GM19372 (cell line): ENCODE data around the gene MOV10L1.
A peak's percentile ranks its signal among the peaks of the same experiment; 100 is the strongest.
"Not testable (repeated sequence)": the region's sequence is repeated elsewhere in the genome, so short reads cannot be mapped to it uniquely, and the experiment has no call there.

Experiments
- ATAC-seq: cut with Tn5 transposase; IDR thresholded peaks from one replicate; pipeline ENCODE4 v1.9.1; 2021; ENCODE audit warnings: mild to moderate bottlenecking, low read depth, moderate library complexity; ENCODE audit not compliant: unreplicated experiment

The MOV10L1 gene

GRCh38 chr22:50199829-50200460 lies 110.1 kb downstream of the MOV10L1 start:
- no peak for ATAC-seq

- ATAC-seq = peak; percentile 78
Observed at GRCh38 chr22:50200461-50201190, 110.8 kb downstream of the MOV10L1 start, which contains the start of gene SELENOO. Gene SELENOO (plus strand): TSS chr22:50201011. CDS start chr22:50201037, 26 bp downstream.

- peak; percentile 30 for ATAC-seq
Observed at GRCh38 chr22:50201191-50202129, 111.7 kb downstream of the MOV10L1 start.

- ATAC-seq = no peak
Observed at GRCh38 chr22:50202130-50202666, 112.4 kb downstream of the MOV10L1 start.

GRCh38 chr22:50203288-50203687 lies 113.5 kb downstream of the MOV10L1 start:
- ATAC-seq = no peak

- ATAC-seq = no peak
Observed at GRCh38 chr22:50204571-50204970, 114.8 kb downstream of the MOV10L1 start.

DNA sequence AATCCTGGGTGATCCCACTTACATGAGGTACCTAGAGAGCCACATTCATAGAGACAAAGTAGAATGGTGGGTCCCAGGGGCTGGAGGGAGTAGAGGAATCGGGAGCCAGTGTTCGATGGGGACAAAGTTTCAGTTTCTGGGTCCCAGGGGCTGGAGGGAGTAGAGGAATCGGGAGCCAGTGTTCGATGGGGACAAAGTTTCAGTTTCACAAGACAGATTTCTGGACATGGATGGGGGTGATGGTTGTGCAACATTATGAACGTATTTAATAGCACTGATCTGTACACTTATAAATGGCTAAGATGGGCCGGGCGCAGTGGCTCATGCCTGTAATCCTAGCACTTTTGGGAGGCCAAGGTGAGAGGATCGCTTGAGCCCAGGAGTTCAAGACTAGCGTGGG lies 115.2 kb downstream of the MOV10L1 start:
- not testable (repeated sequence) for ATAC-seq

DNA sequence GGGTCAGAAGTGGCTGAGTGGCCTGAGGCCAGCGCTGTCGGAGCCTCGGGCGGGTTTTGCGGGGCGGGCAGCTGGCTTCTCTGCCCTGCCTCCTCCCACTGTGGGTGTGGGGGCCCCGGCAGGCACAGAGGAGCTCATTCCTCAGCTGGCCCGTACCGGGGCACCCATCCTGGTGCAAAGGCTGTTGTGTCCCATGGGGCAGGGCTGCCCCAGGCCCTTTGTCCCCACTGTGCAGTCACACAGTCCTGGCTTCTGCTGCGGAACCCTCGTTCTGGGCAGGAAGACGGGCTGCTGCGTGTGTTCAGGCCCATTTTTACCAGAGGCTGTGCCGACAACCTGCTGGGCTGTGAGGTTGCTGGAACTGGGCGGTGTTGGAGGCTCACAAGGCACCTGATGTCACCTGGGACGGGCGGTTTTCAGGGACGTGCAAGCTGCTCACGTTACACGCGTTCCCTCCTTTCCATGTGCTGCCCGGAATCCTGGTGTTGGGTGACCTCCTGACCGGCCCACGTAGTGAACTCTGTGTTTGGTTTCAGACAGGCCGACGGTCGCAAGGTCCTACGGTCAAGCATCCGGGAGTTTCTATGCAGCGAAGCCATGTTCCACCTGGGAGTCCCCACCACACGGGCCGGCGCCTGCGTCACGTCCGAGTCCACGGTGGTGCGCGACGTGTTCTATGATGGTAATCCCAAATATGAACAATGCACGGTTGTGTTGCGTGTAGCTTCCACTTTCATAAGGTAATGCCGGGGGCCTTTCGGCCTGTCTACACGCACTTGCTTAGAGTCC lies 116.2 kb downstream of the MOV10L1 start:
- ATAC-seq = no peak

- no peak for ATAC-seq
Observed at GRCh38 chr22:50206599-50206998, 116.8 kb downstream of the MOV10L1 start.

GRCh38 chr22:50207383-50208140 lies 117.8 kb downstream of the MOV10L1 start:
- ATAC-seq = no peak

GRCh38 chr22:50208430-50208938 lies 118.7 kb downstream of the MOV10L1 start:
- ATAC-seq = no peak

DNA sequence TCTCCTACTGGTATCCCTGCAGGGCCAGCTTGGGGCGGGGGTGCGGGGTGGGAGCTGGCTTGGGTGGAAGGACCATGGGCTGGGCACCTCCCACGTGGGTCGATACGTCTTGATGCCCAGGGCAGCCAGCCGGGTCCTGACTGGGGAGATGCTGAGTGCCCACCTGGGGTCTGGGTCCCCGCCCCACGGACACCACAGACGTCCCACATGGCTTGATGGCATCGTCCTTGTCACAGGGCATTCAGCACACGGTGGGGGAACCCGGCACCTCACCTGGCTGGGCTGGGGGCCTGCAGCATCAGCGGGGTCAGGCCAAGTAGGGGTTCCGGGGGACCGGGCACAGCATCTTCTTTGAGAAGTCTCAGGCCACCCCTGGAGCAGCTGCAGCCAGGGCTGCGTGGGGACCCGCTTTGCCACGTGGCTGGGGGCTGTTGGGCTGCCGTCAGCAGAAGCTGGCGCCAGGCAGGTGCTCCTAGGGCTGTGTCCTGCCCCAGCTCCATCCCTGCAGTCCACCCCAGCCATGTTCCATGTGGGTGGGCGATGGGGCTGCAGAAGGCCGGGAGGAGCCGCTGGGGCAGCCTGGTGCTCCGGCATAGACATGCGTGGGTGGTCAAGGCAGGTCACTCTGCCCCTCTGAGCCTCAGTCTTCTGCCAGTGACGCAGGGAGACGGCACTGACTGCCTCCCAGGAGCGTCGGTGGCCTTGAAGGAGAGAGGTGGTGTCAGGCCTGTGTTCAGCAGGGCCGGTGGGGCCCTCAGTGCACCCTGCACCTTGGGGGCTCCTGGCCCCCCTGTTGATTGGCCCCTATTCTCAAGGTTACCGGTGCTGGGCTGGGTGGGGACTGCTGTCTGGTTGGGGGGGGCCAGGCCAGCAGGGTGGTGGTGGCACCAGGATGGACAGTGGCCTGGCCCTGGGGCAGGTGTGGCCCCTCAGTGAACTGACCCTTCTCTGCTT lies 119.4 kb downstream of the MOV10L1 start:
- no peak for ATAC-seq

GRCh38 chr22:50209893-50210292 lies 120.1 kb downstream of the MOV10L1 start:
- ATAC-seq = no peak

GRCh38 chr22:50210378-50211139 lies 120.8 kb downstream of the MOV10L1 start:
- no peak for ATAC-seq

GRCh38 chr22:50211147-50211546 lies 121.3 kb downstream of the MOV10L1 start:
- ATAC-seq = no peak
